ENCODE data around the gene OR10X1. TPM values are rescaled to one million over a fixed set of nuclear protein-coding genes. Genes with fewer than 3 reads are reported as not detected.

The OR10X1 gene
- under 1 TPM in 3 of 8 experiments, not detected in 5; 0.21 to 1.00 (median 0.49) TPM for total RNA-seq

GRCh38 chr1:158579733-158580132 is at the start of gene OR10X1:
Gene OR10X1, minus strand, starts transcription at chr1:158579899. Its CDS starts 0 bp downstream, at chr1:158579899.
- Histone ChIP-seq H3K4me3 (no peak within 1 kb of the TSS), H3K4me1 (replicated peaks in 1 of 2) (no peaks in the 10 kb centered on the region), H3K27ac (no peak within 1 kb of the TSS)
- no peak for ATAC-seq (replicated peaks in 6 of 8)
- WGBS, 10 experiments, result 0 to 80% (median 14%) methylated on average over 1 of the region's 1 CpG; no CpG with 5 or more reads in 3 of the 10 experiments
- in situ Hi-C loops (cut with MboI; ENCODE audit: low pct_unique_long_range_greater_than_20kb in 2 of 9, low sequenced_read_pairs in 9 of 9, unreplicated experiment in 9 of 9), result no loop called here

GRCh38 chr1:158613764-158614163 is 34.1 kb upstream of the OR10X1 start:
- in situ Hi-C loops (cut with MboI; ENCODE audit: low pct_unique_long_range_greater_than_20kb in 2 of 9, low sequenced_read_pairs in 9 of 9, unreplicated experiment in 9 of 9), result no loop called here
- no peak for ATAC-seq (replicated peaks in 6 of 8)
- Histone ChIP-seq H3K27ac (no peak overlapping the region), H3K4me1 (replicated peaks in 1 of 2) (no peaks in the 10 kb centered on the region), H3K4me3 (no peak overlapping the region)
- WGBS, 10 experiments, result 4 to 88% (median 59%) methylated on average over 1 to 3 of the region's 3 CpGs

GRCh38 chr1:158611916-158612315 is 32.2 kb upstream of the OR10X1 start:
- in situ Hi-C loops (cut with MboI; ENCODE audit: low pct_unique_long_range_greater_than_20kb in 2 of 9, low sequenced_read_pairs in 9 of 9, unreplicated experiment in 9 of 9), result no loop called here
- Histone ChIP-seq H3K27ac (no peak overlapping the region), H3K4me3 (no peak overlapping the region), H3K4me1 (replicated peaks in 1 of 2) (no peaks in the 10 kb centered on the region)
- ATAC-seq (replicated peaks in 6 of 8), result no peak
- 0 to 71% (median 56%) methylated on average over 1 to 3 of the region's 3 CpGs; no CpG with 5 or more reads in 3 of the 10 experiments for WGBS, 10 experiments

- ATAC-seq (replicated peaks in 6 of 8), result no peak
- in situ Hi-C loops (cut with MboI; ENCODE audit: low pct_unique_long_range_greater_than_20kb in 2 of 9, low sequenced_read_pairs in 9 of 9, unreplicated experiment in 9 of 9), result no loop called here
These were observed 27.6 kb upstream of the OR10X1 start for GRCh38 chr1:158607296-158607695.

GRCh38 chr1:158604968-158605367 is 25.3 kb upstream of the OR10X1 start, which contains the start of gene OR10Z1:
Gene OR10Z1, plus strand, starts transcription at chr1:158605268. Its CDS starts 1,171 bp downstream, at chr1:158606439.
- in situ Hi-C loops (cut with MboI; ENCODE audit: low pct_unique_long_range_greater_than_20kb in 2 of 9, low sequenced_read_pairs in 9 of 9, unreplicated experiment in 9 of 9), result no loop called here
- Histone ChIP-seq H3K27ac (no peak within 1 kb of the TSS), H3K4me1 (replicated peaks in 1 of 2) (no peaks in the 10 kb centered on the region), H3K4me3 (no peak within 1 kb of the TSS)
- ATAC-seq (replicated peaks in 6 of 8), result no peak
- WGBS, 10 experiments, result 0 to 80% (median 54%) methylated on average over 1 of the region's 1 CpG; no CpG with 5 or more reads in 4 of the 10 experiments

More at GRCh38 chr1:158607296-158607695, 27.6 kb upstream of the OR10X1 start:
- WGBS, 10 experiments, result 54 to 60% methylated on average over 1 of the region's 1 CpG; no CpG with 5 or more reads in 8 of the 10 experiments
- no peaks in the 10 kb centered on the region for H3K4me1 ChIP-seq (replicated peaks in 1 of 2)
- no peak overlapping the region for H3K4me3 ChIP-seq
- no peak overlapping the region for H3K27ac ChIP-seq

GRCh38 chr1:158600735-158601134 is 21.0 kb upstream of the OR10X1 start:
- ATAC-seq (replicated peaks in 6 of 8), result no peak
- in situ Hi-C loops (cut with MboI; ENCODE audit: low pct_unique_long_range_greater_than_20kb in 2 of 9, low sequenced_read_pairs in 9 of 9, unreplicated experiment in 9 of 9), result no loop called here
- Histone ChIP-seq H3K4me3 (no peak overlapping the region), H3K27ac (no peak overlapping the region), H3K4me1 (replicated peaks in 1 of 2) (no peaks in the 10 kb centered on the region)
- WGBS, 10 experiments, result 0 to 84% (median 60%) methylated on average over 1 to 2 of the region's 2 CpGs

- 40 to 92% (median 71%) methylated on average over 1 of the region's 1 CpG; no CpG with 5 or more reads in 4 of the 10 experiments for WGBS, 10 experiments
- Histone ChIP-seq H3K4me1 (replicated peaks in 1 of 2) (no peaks in the 10 kb centered on the region), H3K27ac (no peak overlapping the region), H3K4me3 (no peak overlapping the region)
- in situ Hi-C loops (cut with MboI; ENCODE audit: low pct_unique_long_range_greater_than_20kb in 2 of 9, low sequenced_read_pairs in 9 of 9, unreplicated experiment in 9 of 9), result no loop called here
- no peak for ATAC-seq (replicated peaks in 6 of 8)
These were observed 7.2 kb upstream of the OR10X1 start for GRCh38 chr1:158586942-158587341.

- in situ Hi-C loops (cut with MboI; ENCODE audit: low pct_unique_long_range_greater_than_20kb in 2 of 9, low sequenced_read_pairs in 9 of 9, unreplicated experiment in 9 of 9), result no loop called here
- H3K4me1 ChIP-seq (replicated peaks in 1 of 2), result no peaks in the 10 kb centered on the region
- H3K27ac ChIP-seq, result no peak overlapping the region
- peak in 1 of 8 experiments; percentile 57 for ATAC-seq (replicated peaks in 6 of 8)
- 0 to 100% (median 81%) methylated on average over 2 to 4 of the region's 4 CpGs for WGBS, 10 experiments
- no peak overlapping the region for H3K4me3 ChIP-seq
These were observed 4.3 kb upstream of the OR10X1 start for GRCh38 chr1:158583962-158584361.

GRCh38 chr1:158577561-158577960 is 2.1 kb downstream of the OR10X1 start:
- no peak for ATAC-seq (replicated peaks in 6 of 8)
- in situ Hi-C loops (cut with MboI; ENCODE audit: low pct_unique_long_range_greater_than_20kb in 2 of 9, low sequenced_read_pairs in 9 of 9, unreplicated experiment in 9 of 9), result no loop called here
- H3K4me3 ChIP-seq, result no peak overlapping the region
- H3K4me1 ChIP-seq (replicated peaks in 1 of 2), result no peaks in the 10 kb centered on the region
- 17 to 100% (median 80%) methylated on average over 1 to 3 of the region's 3 CpGs; no CpG with 5 or more reads in 1 of the 10 experiments for WGBS, 10 experiments
- no peak overlapping the region for H3K27ac ChIP-seq

- in situ Hi-C loops (cut with MboI; ENCODE audit: low pct_unique_long_range_greater_than_20kb in 2 of 9, low sequenced_read_pairs in 9 of 9, unreplicated experiment in 9 of 9), result no loop called here
- Histone ChIP-seq H3K27ac (no peak overlapping the region), H3K4me1 (replicated peaks in 1 of 2) (no peaks in the 10 kb centered on the region), H3K4me3 (no peak overlapping the region)
- no peak for ATAC-seq (replicated peaks in 6 of 8)
- WGBS, 10 experiments, result 0 to 100% (median 75%) methylated on average over 1 of the region's 1 CpG
These were observed 7.5 kb downstream of the OR10X1 start for GRCh38 chr1:158572226-158572625.

GRCh38 chr1:158570480-158570879 is 9.2 kb downstream of the OR10X1 start, which contains the start of gene OR6P1:
Gene OR6P1, minus strand, starts transcription at chr1:158570580. Its CDS starts 6,976 bp downstream, at chr1:158563604.
- in situ Hi-C loops (cut with MboI; ENCODE audit: low pct_unique_long_range_greater_than_20kb in 2 of 9, low sequenced_read_pairs in 9 of 9, unreplicated experiment in 9 of 9), result no loop called here
- H3K4me3 ChIP-seq, result no peak within 1 kb of the TSS
- 0 to 73% (median 57%) methylated on average over 1 to 3 of the region's 3 CpGs; no CpG with 5 or more reads in 3 of the 10 experiments for WGBS, 10 experiments
- H3K27ac ChIP-seq, result no peak within 1 kb of the TSS
- ATAC-seq (replicated peaks in 6 of 8), result no peak
- H3K4me1 ChIP-seq (replicated peaks in 1 of 2), result no peaks in the 10 kb centered on the region

- Histone ChIP-seq H3K4me3 (no peak overlapping the region), H3K4me1 (replicated peaks in 1 of 2) (no peaks in the 10 kb centered on the region)
These were observed 15.1 kb downstream of the OR10X1 start for GRCh38 chr1:158564608-158565007.

GRCh38 chr1:158563853-158564252 is 15.8 kb downstream of the OR10X1 start:
- Histone ChIP-seq H3K4me3 (no peak overlapping the region), H3K4me1 (replicated peaks in 1 of 2) (no peaks in the 10 kb centered on the region), H3K27ac (no peak overlapping the region)
- WGBS, 10 experiments, result 5 to 100% (median 72%) methylated on average over 1 to 2 of the region's 2 CpGs
- ATAC-seq (replicated peaks in 6 of 8), result no peak
- in situ Hi-C loops (cut with MboI; ENCODE audit: low pct_unique_long_range_greater_than_20kb in 2 of 9, low sequenced_read_pairs in 9 of 9, unreplicated experiment in 9 of 9), result no loop called here

More at GRCh38 chr1:158564608-158565007, 15.1 kb downstream of the OR10X1 start:
- in situ Hi-C loops (cut with MboI; ENCODE audit: low pct_unique_long_range_greater_than_20kb in 2 of 9, low sequenced_read_pairs in 9 of 9, unreplicated experiment in 9 of 9), result no loop called here
- no peak for ATAC-seq (replicated peaks in 6 of 8)
- WGBS, 10 experiments, result 0 to 90% (median 70%) methylated on average over 1 to 2 of the region's 2 CpGs
- no peak overlapping the region for H3K27ac ChIP-seq

GRCh38 chr1:158559696-158560095 is 20.0 kb downstream of the OR10X1 start:
- WGBS, 10 experiments, result 0 to 100% (median 89%) methylated on average over 1 of the region's 1 CpG; no CpG with 5 or more reads in 2 of the 10 experiments
- in situ Hi-C loops (cut with MboI; ENCODE audit: low pct_unique_long_range_greater_than_20kb in 2 of 9, low sequenced_read_pairs in 9 of 9, unreplicated experiment in 9 of 9), result no loop called here
- Histone ChIP-seq H3K4me3 (no peak overlapping the region), H3K4me1 (replicated peaks in 1 of 2) (no peaks in the 10 kb centered on the region), H3K27ac (no peak overlapping the region)
- ATAC-seq (replicated peaks in 6 of 8), result no peak
